Measurements from ENCODE around the gene CDKN2C. TPM values are rescaled to one million over a fixed set of nuclear protein-coding genes. Genes with fewer than 3 reads are reported as not detected.

Gene CDKN2C
- total RNA-seq, 6 donors from 2014 or later, result 2.1 to 12.7 (median 8.2) TPM

DNA sequence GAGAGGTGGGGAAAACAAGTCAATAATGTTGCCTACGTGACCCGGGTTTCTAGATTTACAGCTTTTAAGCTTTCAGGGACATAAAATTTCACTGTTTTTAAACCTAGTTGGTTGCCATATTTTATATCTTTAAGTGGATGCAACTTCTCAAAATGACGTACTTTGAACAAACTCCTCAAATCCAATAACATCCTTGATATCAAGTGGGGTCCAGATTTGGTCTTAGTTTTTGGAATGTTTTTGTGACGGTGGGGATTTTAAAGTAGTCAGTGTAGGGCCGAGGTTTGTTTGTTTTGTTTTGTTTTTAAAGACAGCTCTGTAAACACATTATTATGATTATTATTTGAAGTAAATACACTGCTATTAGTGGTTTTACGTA is 453 bp downstream of the CDKN2C start:
- no peak for DNase-seq
- Histone ChIP-seq H3K4me1 (peaks cover 0 to 18% (median 12%) of the 10 kb centered on the region in 4 donors), H3K9me3 (no peaks in the 10 kb centered on the region), H3K27me3 (no peaks in the 10 kb centered on the region), H3K36me3 (no peaks in the 10 kb centered on the region), H3K27ac (peak overlapping the region; percentile 93 to 97 (median 96)), H3K4me3 (peak overlapping the region; percentile 18 to 76 (median 68))
- ATAC-seq (ENCODE audit: low FRiP score in 2 of 2), result no peak
- TF ChIP-seq, protein P1, sequence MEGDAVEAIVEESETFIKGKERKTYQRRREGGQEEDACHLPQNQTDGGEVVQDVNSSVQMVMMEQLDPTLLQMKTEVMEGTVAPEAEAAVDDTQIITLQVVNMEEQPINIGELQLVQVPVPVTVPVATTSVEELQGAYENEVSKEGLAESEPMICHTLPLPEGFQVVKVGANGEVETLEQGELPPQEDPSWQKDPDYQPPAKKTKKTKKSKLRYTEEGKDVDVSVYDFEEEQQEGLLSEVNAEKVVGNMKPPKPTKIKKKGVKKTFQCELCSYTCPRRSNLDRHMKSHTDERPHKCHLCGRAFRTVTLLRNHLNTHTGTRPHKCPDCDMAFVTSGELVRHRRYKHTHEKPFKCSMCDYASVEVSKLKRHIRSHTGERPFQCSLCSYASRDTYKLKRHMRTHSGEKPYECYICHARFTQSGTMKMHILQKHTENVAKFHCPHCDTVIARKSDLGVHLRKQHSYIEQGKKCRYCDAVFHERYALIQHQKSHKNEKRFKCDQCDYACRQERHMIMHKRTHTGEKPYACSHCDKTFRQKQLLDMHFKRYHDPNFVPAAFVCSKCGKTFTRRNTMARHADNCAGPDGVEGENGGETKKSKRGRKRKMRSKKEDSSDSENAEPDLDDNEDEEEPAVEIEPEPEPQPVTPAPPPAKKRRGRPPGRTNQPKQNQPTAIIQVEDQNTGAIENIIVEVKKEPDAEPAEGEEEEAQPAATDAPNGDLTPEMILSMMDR (IDR thresholded peaks at IDR 0.05), result no peak
- TF ChIP-seq POLR2A (IDR thresholded peaks at IDR 0.05) (no peak), EP300 (IDR thresholded peaks at IDR 0.05) (no peak), POLR2AphosphoS5 (IDR thresholded peaks at IDR 0.05) (no peak)
- 12 to 14% methylated on average over 6 of the region's 6 CpGs for WGBS, 2 donors

DNA sequence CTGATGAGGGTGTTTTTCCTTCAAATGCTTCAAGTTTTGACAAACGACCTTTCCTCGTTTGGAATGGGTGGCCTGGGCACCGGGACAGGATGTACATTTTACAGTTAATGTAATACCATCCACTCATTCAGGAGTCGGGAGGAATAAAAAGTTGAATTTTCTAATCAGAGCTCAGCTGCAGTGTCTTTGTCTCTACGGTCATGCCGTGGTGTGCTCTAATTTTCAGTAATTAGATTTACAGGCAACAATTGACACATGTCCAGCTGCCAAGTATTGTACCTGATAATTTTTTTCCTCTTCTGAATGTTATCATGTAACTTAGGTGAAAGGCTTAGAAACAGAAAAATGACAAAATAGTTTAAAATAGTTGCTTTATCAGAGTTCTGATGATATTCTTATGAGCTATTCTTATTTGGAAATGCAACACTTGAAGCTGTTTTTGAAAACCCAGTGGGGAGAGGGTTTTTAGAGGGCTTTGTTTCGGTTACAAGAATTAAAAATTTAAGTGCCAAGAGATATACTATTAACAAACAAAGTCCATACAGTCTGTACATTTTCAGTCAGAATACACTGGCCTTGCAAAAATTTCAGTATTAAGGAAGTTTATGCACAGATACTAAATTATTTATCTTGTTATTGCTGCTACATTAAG is 1.0 kb downstream of the CDKN2C start:
- Histone ChIP-seq H3K27ac (peak overlapping the region; percentile 93 to 97 (median 96)), H3K9me3 (no peaks in the 10 kb centered on the region), H3K4me1 (peaks cover 0 to 18% (median 12%) of the 10 kb centered on the region in 4 donors), H3K27me3 (no peaks in the 10 kb centered on the region), H3K4me3 (peak overlapping the region in 3 of 4 donors; percentile 68 to 76 (median 68)), H3K36me3 (no peaks in the 10 kb centered on the region)
- DNase-seq, result no peak
- 33 to 37% methylated on average over 7 of the region's 7 CpGs for WGBS, 2 donors
- no peak for ATAC-seq (ENCODE audit: low FRiP score in 2 of 2)
- TF ChIP-seq, protein P1 (IDR thresholded peaks at IDR 0.05), result no peak
- TF ChIP-seq POLR2AphosphoS5 (IDR thresholded peaks at IDR 0.05) (no peak), EP300 (IDR thresholded peaks at IDR 0.05) (no peak), POLR2A (IDR thresholded peaks at IDR 0.05) (no peak)

DNA sequence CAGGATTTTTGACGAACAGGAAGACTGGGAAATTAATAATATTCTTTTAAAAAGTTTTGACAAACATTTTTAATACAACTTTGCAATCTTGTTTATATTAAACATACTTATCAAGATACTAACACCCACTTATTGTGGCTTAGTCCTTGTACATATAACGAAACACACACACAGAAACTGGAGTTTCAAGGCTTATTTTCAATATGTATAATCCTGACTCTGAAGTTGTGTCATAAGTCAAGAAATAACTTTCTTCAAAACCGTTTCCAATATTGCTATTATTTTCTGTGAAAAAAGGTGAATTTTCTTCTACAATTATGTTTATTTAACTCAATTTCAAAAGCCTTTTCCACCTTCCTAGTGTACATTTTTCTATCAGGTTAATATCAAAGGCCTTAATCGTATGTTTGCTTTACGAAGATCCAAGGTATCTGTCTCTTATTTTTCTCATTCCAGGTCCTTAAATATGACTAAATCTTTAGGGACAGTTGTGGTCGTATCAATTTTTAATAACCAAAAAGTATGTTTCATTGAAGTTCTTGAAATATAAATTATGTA is 1.8 kb downstream of the CDKN2C start:
- TF ChIP-seq POLR2AphosphoS5 (IDR thresholded peaks at IDR 0.05), result no peak
- TF ChIP-seq, protein P1 (IDR thresholded peaks at IDR 0.05), result no peak
- TF ChIP-seq EP300 (IDR thresholded peaks at IDR 0.05), result no peak
- no peak for TF ChIP-seq POLR2A (IDR thresholded peaks at IDR 0.05)
- ATAC-seq (ENCODE audit: low FRiP score in 2 of 2) (no peak), DNase-seq (no peak)
- Histone ChIP-seq H3K27me3 (no peaks in the 10 kb centered on the region), H3K4me3 (no peak overlapping the region), H3K9me3 (no peaks in the 10 kb centered on the region), H3K4me1 (peaks cover 2 to 18% (median 13%) of the 10 kb centered on the region in 4 donors), H3K36me3 (no peaks in the 10 kb centered on the region), H3K27ac (no peak overlapping the region)
- 76 to 77% methylated on average over 6 of the region's 6 CpGs for WGBS, 2 donors

DNA sequence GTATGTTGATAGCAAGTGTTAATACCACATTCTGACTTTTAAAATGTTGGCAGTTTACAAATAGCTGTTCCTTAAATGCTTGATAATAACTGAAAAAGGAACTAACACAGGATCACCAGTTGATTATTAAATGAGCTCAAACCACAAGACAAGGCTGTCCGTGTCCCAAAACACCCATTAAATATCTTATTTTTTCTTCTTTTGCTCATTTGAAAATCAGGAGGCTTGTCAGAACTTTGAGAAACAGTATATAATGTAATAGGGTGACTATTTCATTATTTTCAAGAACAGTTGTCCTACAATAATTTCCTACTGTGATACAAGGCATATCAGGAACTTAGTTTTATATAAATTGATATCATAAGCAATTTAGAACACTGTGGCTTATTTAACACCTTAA is 2.7 kb downstream of the CDKN2C start:
- no peak overlapping the region for H3K27ac ChIP-seq
- 52 to 59% methylated on average over 1 of the region's 1 CpG for WGBS, 2 donors
- peaks cover 1 to 20% (median 6%) of the 10 kb centered on the region in 4 donors for H3K4me1 ChIP-seq
- no peak for ATAC-seq (ENCODE audit: low FRiP score in 2 of 2)
- no peak for TF ChIP-seq EP300 (IDR thresholded peaks at IDR 0.05)
- TF ChIP-seq, protein P1 (IDR thresholded peaks at IDR 0.05), result no peak
- no peak for TF ChIP-seq POLR2AphosphoS5 (IDR thresholded peaks at IDR 0.05)
- no peak for TF ChIP-seq POLR2A (IDR thresholded peaks at IDR 0.05)
- no peaks in the 10 kb centered on the region for H3K36me3 ChIP-seq
- H3K4me3 ChIP-seq, result no peak overlapping the region
- no peaks in the 10 kb centered on the region for H3K9me3 ChIP-seq
- H3K27me3 ChIP-seq, result no peaks in the 10 kb centered on the region
- DNase-seq, result no peak

Measured in upper lobe of left lung (tissue), 6 donors.